MM.1S (cell line): ENCODE results near the gene SPTBN2.

ENCODE experiments used
- EZH2phosphoT487 ChIP-seq: fragments of 300-600 bp; sonication (generic); IDR thresholded peaks from 2 replicates; pipeline ENCODE4 v1.6.1; 2018; ENCODE audit warnings: antibody characterized with exemption, low read length
- TF ChIP-seq, protein P1 (sequence below): fragments of 300-600 bp; sonication (generic); IDR thresholded peaks from 2 replicates; pipeline ENCODE4 v1.5.1; 2016; ENCODE audit warnings: antibody characterized with exemption, low read length, mixed read lengths

DNA sequence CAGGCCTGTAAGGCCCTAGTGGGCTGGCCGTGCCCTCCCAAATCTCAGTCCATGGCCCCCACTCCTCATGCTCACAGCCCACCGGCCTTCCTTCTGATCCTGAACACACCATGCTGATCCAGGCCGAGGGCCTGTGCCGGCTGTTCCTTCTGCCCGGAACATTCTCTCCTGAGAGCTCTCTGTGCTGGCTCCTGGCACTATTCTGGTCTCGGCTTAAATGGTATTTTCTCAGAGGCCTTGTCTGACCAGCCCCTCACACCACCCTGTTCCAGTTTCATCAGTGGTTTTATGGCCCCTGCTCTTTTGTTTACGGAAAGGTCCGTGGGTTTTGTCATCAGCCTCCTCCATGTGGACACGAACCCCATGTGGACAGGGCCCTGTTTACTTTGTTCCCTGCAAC is 22.0 kb downstream of the SPTBN2 start:
- TF ChIP-seq, protein P1, sequence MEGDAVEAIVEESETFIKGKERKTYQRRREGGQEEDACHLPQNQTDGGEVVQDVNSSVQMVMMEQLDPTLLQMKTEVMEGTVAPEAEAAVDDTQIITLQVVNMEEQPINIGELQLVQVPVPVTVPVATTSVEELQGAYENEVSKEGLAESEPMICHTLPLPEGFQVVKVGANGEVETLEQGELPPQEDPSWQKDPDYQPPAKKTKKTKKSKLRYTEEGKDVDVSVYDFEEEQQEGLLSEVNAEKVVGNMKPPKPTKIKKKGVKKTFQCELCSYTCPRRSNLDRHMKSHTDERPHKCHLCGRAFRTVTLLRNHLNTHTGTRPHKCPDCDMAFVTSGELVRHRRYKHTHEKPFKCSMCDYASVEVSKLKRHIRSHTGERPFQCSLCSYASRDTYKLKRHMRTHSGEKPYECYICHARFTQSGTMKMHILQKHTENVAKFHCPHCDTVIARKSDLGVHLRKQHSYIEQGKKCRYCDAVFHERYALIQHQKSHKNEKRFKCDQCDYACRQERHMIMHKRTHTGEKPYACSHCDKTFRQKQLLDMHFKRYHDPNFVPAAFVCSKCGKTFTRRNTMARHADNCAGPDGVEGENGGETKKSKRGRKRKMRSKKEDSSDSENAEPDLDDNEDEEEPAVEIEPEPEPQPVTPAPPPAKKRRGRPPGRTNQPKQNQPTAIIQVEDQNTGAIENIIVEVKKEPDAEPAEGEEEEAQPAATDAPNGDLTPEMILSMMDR = no peak
- no peak for TF ChIP-seq EZH2phosphoT487
